Midbrain (tissue), 1 donor: ENCODE data around the gene LCORL.
"Not testable (repeated sequence)": the region's sequence is repeated elsewhere in the genome, so short reads cannot be mapped to it uniquely, and the experiment has no call there.

Experiments used
- DNase-seq: peaks from one replicate; lab custom pipeline; 2025; lab: John Stamatoyannopoulos, UW

LCORL gene

GRCh38 chr4:17932041-17932440 lies 89.5 kb downstream of the LCORL start:
- DNase-seq: no peak

- DNase-seq: no peak
Measured at GRCh38 chr4:17930256-17930655, 91.3 kb downstream of the LCORL start.

GRCh38 chr4:17924189-17924588 lies 97.4 kb downstream of the LCORL start:
- no peak for DNase-seq

DNA sequence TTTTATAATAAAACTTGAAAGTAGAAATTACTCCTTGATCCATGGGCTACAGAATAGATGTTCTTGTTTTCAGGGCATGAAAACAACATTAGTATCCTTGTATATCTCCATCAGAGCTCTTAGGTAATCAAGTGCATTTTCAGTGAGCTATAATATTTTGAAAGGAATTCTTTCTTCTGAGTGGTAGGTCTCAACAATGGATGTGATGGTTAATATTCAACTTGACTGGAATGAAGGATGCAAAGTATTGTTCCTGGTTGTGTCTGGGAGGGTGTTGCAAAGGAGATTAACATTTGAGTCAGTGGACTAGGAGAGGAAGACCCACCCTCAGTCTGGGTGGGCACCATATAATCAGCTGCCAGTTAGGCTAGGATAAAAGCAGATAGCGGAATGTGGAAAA lies 100.1 kb downstream of the LCORL start:
- no peak for DNase-seq

- no peak for DNase-seq
Measured at GRCh38 chr4:17920681-17921080, 100.9 kb downstream of the LCORL start.

DNA sequence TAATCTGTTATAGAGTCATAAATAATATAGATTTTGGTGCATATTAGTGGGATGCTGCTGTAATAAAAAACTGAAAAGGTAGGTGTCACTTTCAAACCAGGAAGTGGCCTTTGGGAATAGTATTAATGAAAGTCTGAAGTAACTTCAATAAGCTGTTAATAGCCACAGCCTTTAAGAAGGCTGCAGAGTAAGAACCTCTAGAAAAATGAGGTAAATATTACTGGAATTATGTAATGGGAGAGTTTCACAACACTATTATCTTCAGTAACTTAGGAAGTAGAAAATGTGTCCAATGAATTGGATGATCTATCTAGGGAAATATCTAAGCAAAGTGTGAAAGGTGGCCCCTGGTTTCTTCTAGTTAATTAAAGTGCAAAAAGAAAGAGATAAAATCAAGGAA lies 106.1 kb downstream of the LCORL start:
- DNase-seq: no peak

GRCh38 chr4:17912011-17912410 lies 109.5 kb downstream of the LCORL start:
- no peak for DNase-seq

DNA sequence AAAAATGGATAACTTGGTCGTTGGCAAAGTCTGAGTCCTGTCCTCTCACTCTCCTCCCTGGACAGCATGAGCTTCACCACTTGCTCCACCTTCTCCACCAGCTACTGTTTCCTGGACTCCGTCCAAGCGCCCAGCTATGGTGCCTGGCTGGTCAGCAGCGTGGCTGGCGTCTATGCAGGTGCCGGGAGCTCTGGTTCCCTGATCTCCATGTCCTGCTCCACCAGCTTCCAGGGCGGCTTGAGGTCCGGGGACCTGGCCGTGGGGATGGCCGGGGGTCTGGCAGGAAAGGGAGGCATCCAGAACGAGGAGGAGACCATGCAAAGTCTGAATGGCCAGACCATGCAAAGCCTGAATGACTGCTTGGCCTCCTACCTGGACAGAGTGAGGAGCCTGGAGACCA lies 109.9 kb downstream of the LCORL start:
- no peak for DNase-seq

- DNase-seq: no peak
Measured at GRCh38 chr4:17898553-17899055, 123.0 kb downstream of the LCORL start.

GRCh38 chr4:17895481-17895880 lies 126.1 kb downstream of the LCORL start:
- DNase-seq: no peak

- DNase-seq: no peak
Measured at GRCh38 chr4:17894421-17894820, 127.1 kb downstream of the LCORL start.

DNA sequence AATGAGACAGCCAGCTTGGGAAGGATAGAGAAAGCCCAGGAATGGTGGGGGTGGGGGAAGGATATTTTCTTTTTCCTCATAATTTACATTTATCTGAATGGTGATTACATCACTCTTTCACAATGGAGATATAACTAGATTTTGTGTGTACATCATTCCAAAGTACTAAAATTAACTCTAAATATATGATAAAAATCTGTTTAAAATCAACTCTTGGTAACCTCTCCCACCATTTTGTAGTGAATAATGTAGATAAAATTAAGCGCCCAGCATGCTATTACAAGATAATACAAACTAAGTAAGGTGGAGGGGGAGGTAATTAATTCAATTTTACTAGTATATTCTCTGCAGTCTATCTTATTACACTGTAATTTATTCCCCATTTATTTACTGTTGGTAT lies 131.9 kb downstream of the LCORL start:
- no peak for DNase-seq

- DNase-seq: no peak
Measured at GRCh38 chr4:17884511-17884910, 137.0 kb downstream of the LCORL start.

DNA sequence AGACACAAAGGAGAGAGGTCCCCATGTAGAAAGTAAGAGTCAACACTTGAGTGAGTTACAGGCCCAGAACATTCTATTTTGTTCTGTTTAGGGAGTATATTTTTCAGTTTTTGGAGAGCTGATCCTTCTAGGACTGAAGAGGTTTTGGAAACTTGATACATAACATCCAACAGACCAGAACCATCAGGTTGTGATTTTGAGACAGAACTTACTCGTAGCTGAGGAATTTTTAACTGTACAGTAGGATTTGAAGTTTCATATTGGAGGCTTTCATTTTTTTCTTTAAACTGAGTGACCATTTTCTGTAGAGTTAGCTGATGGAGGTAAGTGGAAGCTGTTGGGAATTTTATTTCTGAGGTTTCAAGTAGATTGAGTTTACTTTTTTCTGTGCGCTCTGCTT lies 137.5 kb downstream of the LCORL start:
- DNase-seq: no peak

- DNase-seq: no peak
Measured at GRCh38 chr4:17877661-17878060, 143.9 kb downstream of the LCORL start.

- no peak for DNase-seq
Measured at GRCh38 chr4:17876943-17877342, 144.6 kb downstream of the LCORL start.

GRCh38 chr4:17875402-17876070 lies 146.0 kb downstream of the LCORL start:
- DNase-seq: no peak

DNA sequence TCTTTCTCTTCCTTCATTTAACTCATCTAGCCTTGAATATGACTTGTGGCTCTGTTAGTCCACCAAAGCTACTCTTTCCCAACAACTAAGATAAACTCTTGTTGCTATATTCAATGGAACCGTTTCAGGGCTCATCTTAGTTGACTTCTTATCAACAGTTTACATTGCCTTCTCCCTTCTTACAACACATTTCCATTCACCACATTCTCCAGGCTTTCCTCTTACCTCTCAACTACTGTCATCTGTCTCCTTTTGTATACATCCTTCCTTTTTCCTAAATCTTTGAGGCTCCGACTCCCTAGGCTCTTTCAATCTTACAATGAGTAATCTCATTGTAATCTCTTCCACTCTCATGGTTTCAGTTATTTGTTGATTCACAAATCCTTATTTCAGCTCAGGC lies 152.2 kb downstream of the LCORL start:
- no peak for DNase-seq

DNA sequence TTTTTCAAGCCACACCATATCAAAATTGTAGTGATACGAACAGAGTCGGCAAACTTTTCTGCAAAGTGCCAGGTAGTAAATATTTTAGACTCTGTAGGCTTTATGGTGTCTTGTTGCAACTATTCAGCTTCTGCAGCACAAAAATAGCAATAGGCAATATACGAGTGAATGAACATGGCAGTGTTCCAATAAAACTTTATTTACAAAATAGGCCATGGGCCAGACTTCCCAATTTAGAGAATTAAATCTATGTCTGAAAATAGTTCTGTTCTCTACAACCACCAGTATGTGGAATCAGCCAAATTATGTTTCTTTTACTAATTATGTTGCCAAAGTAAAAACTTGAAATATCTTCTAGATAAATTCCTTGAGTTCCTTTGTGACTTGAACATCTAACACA lies 154.3 kb downstream of the LCORL start:
- DNase-seq: no peak

DNA sequence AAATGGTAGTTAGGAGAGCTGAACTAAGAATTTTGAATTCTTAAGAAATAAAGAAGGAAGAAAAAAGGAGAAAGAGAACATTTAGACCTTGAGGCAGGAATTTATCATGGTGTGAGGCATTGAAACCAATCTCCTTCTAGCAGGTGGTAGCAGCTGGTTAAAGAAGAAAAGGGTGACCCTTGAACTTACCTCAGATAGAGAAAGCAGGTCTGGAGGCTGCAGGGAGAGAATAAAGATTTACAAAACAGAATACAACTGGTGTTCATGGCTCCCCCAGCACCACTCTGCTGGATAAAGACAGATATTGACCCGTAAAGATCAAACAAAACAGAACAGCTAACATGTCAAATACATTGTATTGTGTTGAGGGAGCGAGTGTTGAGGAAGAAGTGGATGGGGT lies 154.7 kb downstream of the LCORL start:
- no peak for DNase-seq

- DNase-seq: no peak
Measured at GRCh38 chr4:17865866-17866363, 155.6 kb downstream of the LCORL start.

- DNase-seq: not testable (repeated sequence)
Measured at GRCh38 chr4:17861906-17862305, 159.6 kb downstream of the LCORL start.

GRCh38 chr4:17859793-17860406 lies 161.7 kb downstream of the LCORL start:
- DNase-seq: no peak

GRCh38 chr4:17854036-17854435 lies 167.5 kb downstream of the LCORL start:
- no peak for DNase-seq
